Panc1 (cell line): ENCODE results near the gene TMEM174.

ENCODE experiments used
- CTCF ChIP-seq: fragments of 450-650 bp; IDR thresholded peaks from 2 replicates; pipeline ENCODE4 v1.5.1; 2017; ENCODE audit warnings: mild to moderate bottlenecking
- POLR2AphosphoS5 ChIP-seq: IDR thresholded peaks from 2 replicates; pipeline ENCODE4 v1.6.1; 2012; ENCODE audit warnings: mild to moderate bottlenecking, low read depth, low read length, moderate library complexity
- REST ChIP-seq, 2 experiments: IDR thresholded peaks; 2 replicates each; pipeline ENCODE4 v1.6.1; 2011 to 2012; ENCODE audit warnings: low read depth in 2 of 2, control low read depth in 1 of 2, low read length in 1 of 2, mild to moderate bottlenecking in 1 of 2, moderate library complexity in 1 of 2; ENCODE audit not compliant: insufficient read depth in 1 of 2

- TF ChIP-seq POLR2AphosphoS5 (no peak), REST (IDR thresholded peaks at IDR 0.05; ENCODE audit: insufficient read depth in 1 of 2, low read depth in 2 of 2, low read length in 1 of 2) (no peak), CTCF (no peak)
These were observed 31.7 kb downstream of the TMEM174 start for GRCh38 chr5:73204733-73205132.
